GM19467 (cell line): ENCODE results near the gene OR14I1.

ENCODE experiments used
- ATAC-seq: cut with Tn5 transposase; IDR thresholded peaks from one replicate; pipeline ENCODE4 v1.9.1; 2021; ENCODE audit warnings: mild to moderate bottlenecking, moderate library complexity; ENCODE audit not compliant: unreplicated experiment

The OR14I1 gene

GRCh38 chr1:248702714-248703113, at the start of gene OR14I1:
TSS of gene OR14I1 (minus strand) at chr1:248702766.
- ATAC-seq = no peak

DNA sequence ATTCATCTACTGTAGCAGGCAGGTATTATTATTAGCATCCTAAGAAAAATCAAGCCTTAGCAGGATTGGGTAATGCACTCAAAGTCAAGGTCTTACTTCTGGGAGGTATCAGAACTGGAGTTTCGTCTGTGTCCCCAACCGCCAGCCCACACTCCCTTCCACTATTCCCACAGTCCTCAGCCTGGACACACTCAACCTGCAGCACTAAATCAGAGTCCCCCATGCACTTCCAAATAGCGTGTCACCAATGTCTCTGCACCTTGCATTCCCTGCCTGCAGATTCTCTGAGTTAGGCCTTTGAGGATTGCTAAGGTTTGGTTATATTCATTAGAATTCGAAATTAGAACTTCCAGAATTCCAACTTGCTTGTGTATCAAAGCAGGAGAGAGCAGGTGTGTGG, 49.1 kb upstream of the OR14I1 start:
- ATAC-seq = no peak

DNA sequence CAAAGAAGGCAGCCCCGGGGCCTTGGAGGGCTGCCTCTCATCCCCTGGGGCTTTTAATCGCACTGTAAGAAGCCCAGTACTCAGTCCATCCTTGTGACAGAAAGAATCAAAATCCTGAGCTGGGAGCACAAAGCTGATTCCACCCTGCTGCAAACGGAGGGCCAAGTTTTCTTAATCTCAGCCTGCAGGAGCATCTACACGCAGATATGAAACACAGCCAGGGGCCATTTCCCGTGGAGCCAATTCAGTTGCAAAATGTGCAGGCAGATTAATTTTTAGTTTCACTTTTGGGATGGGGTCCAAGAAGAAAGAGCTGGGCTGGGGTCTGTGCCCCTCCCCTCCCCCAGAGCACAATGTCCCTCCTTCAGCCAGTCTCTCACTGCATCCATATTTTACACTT, 48.6 kb upstream of the OR14I1 start:
- ATAC-seq = no peak

DNA sequence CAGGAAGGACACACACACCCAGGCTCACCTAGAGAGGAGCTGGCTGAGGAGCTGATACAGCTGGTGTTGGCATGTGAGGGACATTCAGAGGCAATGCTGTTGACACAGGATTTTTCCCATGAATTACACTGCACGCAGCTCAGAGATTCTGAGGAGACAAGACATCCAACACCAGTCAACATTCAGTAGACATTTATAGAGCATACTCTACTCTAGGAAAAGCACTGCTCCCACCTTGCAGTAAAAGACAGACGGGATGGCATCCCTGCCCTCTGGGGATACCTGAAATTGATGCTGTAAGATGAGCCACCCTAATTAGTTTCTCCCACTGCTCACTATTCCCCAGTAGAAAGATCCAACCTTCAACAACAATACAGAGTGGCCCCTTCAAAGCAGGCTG, 47.9 kb upstream of the OR14I1 start:
- no peak for ATAC-seq

DNA sequence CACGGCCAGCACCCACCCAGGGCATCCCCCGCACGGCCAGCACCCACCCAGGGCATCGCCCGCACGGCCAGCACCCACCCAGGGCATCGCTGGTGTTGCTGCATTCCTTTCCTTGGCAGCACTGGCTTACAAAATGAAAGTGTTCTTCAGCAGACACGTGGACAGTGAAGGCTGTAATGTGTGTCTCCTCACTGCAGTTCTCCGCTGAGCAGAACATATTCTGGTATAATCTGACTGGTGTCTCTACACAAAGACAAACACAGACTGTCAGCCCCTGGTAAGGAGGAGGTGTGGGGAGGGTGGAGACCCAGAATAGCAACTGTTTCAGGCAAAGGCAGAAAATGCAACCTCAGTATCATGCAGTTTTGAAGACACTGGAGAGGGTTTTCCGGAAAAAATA, 45.6 kb upstream of the OR14I1 start:
- ATAC-seq = no peak

GRCh38 chr1:248740876-248741275, 38.3 kb upstream of the OR14I1 start:
- ATAC-seq = no peak

DNA sequence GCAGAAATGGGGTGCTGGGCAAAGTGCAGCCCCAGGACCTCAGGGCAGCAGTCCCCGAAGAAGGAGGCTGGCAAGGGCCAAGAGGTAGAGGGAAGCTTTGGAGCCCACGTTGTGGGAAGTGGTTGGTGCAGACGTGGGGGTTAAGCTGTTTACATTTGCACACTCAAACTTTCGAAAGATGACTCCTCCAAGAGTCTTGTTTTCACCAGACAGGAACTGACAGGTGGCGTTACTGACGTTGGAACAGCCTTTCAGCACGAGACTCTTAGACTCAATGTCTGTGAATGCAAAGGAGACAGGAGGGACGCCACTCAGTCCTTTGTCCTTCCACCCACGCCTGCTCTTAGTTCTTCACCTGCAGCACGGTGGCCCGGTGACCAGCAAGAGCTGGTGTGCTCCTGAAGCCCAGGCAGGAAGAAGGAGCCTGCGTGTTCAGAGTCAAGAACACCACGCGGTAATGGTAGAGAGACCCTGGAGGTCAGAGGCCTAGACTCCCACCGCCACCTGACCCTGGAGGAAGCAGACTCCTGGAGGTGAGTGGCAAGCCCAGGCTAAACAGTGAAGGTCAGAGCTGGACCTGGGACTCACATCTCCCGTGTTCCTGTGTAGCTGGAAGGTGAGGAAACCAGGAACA, 37.1 kb upstream of the OR14I1 start:
- no peak for ATAC-seq

DNA sequence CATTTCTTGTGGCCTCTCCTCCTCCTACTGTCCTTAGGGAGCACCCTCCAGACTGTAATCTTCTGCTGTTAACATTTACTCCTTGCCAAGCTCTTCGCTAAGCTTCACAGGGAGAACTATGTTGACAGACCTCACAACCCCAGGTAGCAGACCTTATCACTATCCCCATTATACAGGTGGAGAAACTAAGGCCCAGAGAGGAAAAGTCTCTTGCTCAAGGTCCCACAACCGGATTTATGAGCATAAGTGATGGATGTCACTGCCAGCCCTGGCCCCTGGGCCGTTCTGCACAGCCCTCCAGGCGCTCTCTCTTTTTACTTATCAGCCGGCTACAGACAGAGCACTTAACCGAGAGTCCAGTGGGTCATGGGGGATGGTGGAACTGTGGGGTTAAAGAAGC, 34.9 kb upstream of the OR14I1 start:
- no peak for ATAC-seq

- no peak for ATAC-seq
Observed at GRCh38 chr1:248736977-248737376, 34.4 kb upstream of the OR14I1 start.

DNA sequence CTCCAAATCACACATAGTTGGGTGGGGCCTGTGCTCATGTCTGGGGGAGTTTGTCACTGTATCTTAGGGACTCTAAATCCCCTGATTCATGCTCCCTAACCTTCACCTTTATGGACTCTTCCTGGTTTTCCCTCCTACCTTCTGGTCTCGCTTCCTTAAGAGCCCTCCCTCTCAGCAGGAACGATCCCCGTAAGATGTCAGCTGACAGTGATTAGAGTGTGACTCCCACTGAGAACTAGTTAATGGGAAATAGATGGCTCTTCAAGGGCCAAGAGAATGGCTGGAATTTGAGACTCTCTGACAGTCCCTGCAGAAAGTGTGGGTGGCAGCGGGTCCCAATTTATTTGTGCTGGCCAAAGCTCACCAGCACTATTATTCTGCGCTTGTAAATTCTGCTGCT, 31.0 kb upstream of the OR14I1 start:
- no peak for ATAC-seq

DNA sequence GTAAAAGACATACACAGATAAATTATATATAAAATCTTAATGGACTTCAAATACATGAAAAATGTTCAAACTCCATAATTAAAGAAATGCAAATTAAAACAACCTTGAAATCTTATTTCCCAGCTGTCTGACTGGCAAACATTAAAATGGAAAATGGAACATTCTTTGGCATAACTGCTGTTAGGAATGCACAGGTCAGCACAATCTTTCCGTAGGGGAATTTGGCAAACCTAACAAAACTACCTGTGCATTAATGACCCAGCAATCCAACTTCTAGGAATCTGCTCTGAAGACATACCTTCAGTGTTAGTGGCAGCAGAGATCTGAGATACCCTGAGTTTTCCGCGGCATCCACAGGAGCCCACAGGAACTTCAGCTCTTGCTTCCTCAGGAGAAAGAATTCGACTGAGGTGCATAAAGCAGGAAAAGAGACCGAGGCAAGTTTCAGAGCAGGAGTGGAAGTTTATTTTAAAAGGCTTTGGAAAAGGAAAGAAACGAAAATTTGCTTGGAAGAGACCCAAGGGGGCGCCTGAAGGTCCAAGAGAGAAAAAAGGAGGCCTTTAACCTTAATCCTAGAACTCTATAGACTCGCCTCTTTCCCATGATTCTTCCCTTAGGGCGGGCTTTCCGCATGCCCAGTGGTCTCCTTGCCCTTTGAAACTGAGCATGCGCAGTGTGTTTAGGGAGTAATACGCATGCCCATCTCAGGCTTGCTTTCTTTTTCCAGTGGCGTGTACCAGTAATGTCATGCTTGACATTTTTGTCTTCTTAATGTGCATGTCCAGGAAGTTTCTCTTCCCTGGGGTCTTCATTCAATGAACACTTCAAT, 28.2 kb upstream of the OR14I1 start:
- ATAC-seq = no peak

DNA sequence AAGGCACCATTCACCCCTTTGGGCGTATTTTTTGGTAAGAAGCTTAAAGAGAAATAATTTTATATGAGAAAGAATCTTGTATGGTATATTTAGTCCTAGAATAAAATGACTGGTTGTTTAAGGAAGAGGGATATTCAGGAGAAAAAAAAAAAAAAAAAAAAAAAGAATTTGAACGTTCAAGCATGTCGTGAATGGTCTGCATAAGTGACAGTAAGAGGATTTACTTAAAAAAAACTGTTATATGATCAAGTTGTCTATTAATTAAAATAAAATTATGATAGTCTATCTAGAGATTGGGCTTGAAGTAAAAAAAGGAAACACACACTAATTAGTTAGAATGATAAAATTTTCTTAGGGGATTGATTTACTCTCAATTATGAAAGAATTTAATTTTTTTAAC, 11.7 kb upstream of the OR14I1 start:
- ATAC-seq = no peak

DNA sequence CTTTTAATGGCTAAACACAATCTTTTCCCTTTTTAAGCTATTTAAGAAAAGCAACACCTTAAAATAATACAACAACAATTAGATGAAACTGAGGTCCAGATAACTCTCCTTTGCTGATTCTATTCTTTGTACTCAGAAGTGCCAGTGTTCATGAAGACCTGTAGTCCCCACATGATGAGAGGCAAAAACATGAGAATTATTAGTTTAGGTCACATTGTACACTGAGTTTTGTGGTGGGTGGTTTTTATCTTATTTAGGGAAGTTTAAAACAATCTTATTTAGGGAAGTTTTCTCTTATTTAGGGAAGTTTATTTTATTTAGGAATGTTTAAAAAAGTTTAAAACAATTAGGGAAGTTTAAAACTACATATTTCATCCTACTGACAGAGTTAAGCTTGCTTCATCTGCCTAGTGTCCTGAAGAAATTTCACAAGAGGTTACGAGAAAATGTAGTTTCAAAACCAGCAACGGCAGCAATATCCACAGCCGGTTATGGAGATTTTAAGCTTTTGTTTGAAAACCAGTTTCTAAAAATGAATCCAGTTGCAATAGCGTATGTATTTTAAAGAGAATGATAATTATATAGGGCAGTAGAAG, 7.8 kb upstream of the OR14I1 start:
- no peak for ATAC-seq

DNA sequence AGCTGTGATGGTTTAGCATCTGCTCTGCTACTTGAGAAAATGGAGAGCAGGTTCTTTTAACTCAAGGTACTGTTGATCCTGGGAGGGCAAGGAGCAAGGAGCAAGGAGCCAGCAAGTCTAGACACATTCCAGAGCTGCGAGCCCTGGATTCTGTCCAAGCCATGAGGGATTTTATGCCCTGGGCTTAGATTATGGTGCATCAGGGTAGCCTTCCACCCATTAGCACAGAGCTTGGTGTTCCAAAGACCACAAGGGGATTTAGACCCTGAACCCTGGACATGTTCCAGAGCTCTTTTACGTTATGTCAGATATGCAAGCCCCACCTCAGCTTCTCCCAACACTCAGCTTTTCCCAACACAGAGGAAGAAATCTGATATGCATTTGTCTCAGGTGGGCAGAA, 2.0 kb upstream of the OR14I1 start:
- ATAC-seq = no peak

DNA sequence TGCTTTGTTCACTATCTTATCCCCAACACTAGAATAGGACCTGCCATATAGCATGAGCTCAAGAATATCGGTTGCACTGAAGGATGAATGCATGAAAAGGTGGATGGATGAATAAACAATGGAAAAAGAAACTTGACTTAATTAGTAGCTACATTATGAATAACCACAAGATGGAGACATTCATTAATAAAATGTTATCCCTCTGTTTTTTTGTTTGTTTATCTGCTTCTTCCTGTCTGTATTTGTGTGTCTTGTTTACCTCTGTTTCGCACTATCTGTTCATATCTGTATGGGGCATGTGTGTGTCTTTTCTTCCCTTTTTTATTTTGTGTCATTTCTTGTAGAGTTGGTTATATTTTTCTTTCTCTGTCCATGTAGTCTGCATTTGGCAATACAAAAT, 1.1 kb upstream of the OR14I1 start:
- no peak for ATAC-seq

- ATAC-seq = no peak
Observed at GRCh38 chr1:248699099-248699498, 3.5 kb downstream of the OR14I1 start.

DNA sequence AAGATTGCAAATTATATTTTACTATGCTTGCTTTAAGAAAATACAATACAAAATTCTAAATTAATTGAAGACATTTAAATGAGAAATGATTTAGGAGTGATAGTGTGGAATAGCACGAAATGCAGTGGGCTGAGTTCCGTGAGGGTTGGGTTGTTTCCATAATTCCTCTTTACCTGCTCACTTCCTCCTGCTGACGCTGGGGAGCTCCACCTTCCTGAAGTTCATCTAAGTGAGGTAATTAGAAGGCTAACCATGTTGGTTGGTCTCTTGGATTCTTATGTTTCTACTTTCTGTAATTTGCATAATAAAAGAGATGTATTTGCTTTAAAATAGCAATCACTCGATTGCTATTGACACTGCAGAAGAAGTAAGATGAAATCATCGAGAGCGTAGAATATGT, 4.7 kb downstream of the OR14I1 start:
- ATAC-seq = no peak

DNA sequence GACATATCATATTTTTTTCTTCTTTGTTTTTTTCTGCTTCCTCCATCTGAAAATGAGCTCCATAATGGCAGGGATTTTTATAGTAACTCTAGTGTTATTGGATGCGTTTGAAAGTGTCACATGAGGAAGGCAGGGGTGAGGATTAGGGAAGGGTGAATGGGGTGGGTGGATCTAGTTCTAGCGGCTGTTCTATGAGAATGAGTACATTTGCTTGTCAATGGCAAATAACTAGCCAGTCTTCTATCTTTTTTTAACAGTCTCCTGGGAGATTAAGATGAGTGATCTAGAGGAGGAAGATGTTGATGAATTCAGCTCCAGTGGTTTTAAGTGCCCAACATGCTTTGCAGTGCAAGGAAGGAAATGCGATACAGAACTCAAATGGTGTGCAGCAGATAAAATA, 5.8 kb downstream of the OR14I1 start:
- no peak for ATAC-seq

DNA sequence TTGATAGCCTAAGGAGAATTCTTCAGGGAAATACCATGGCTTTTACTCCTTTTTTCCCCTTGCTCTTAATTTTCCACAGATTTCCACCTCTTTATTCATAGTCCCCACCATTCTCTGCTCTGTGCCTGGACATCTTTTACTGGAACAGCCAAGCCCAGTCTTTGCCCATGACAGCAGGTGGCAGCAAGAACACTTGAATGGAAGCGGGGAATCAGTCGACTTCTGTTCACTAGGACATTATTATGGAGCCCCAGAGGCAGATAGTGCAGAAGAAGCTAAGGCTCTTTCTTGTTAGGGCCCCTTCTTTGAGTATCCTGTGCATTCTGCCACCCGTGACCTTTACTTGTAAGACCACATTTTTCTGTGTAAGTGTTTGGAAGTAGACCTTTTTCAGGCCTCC, 6.3 kb downstream of the OR14I1 start:
- no peak for ATAC-seq

DNA sequence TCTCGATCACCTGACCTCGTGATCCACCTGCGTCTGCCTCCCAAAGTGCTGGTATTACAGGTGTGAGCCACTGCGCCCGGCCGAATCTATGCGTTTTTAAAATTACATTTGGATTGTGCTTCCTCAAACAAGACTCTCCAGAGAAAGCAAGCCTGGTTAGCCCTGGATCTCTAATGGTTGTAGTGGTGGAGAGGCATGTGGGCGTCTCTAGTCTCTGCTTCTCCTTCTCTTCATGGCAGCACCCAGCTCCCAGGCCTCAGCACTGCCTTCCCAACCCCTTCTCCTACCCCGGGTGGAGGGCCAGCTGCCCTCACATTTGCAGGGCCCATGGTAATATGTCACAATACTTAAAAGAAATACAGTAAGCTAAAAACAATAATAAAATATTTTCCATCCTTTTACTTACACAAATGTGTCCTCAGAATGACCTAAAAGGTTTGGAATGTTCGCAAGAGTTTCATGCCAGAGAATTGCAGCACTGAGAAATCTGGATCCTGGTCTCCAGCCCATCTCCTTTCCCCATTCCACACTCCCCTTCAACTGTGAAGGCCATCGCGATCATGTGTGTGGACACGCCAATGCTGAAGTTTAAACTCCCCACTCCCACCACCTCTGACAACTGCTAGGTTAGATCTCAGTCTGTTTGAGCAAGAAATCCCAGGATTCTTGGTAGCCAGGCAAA, 7.0 kb downstream of the OR14I1 start:
- no peak for ATAC-seq

GRCh38 chr1:248691567-248692155, 10.9 kb downstream of the OR14I1 start:
- no peak for ATAC-seq
